Spinal cord (tissue), 10 donors: ENCODE data around the gene LRRC38. TPM values are rescaled to one million over a fixed set of nuclear protein-coding genes. Genes with fewer than 3 reads are reported as not detected.
"Not testable (repeated sequence)": the region's sequence is repeated elsewhere in the genome, so short reads cannot be mapped to it uniquely, and the experiment has no call there.

Experiments
- DNase-seq, 6 donors: peaks; one replicate each; pipeline versions ENCODE4 v3.0.0 to v3.0.0-alpha.2; 2013 to 2015; ENCODE audit warnings: low spot score in 6 of 6, low read depth in 4 of 6
- H3K27ac ChIP-seq: one replicate; pipeline ENCODE4 v1.5.1; 2013; ENCODE audit warnings: low read depth, low read length, control low read depth
- H3K27me3 ChIP-seq: one replicate; pipeline ENCODE4 v1.6.1; 2013; ENCODE audit warnings: low read length; ENCODE audit not compliant: control insufficient read depth, insufficient read depth
- H3K36me3 ChIP-seq: one replicate; pipeline ENCODE4 v1.6.1; 2013; ENCODE audit warnings: low read length; ENCODE audit not compliant: control insufficient read depth, insufficient read depth
- H3K4me1 ChIP-seq: one replicate; pipeline ENCODE4 v1.6.1; 2013; ENCODE audit warnings: low read length; ENCODE audit not compliant: control insufficient read depth, insufficient read depth
- H3K4me3 ChIP-seq: one replicate; pipeline ENCODE4 v1.5.1; 2013; ENCODE audit warnings: low read depth, low read length, control low read depth
- H3K9me3 ChIP-seq: one replicate; pipeline ENCODE4 v1.6.1; 2013; ENCODE audit warnings: low read length; ENCODE audit not compliant: control insufficient read depth, insufficient read depth
- WGBS: methylation state at CpG from one replicate; pipeline ENCODE4 v1.1.5; 2013; ENCODE audit warnings: missing lambda C conversion rate; ENCODE audit not compliant: insufficient coverage; 5-methylcytosine and 5-hydroxymethylcytosine counted together
- polyA plus RNA-seq, 2 donors: library from polyadenylated mRNA; unstranded; fragments of 120-200 nt; gene quantifications; one replicate each; pipeline ENCODE4 v1.2.1, GENCODE V29; 2013; ENCODE audit not compliant: insufficient read length in 2 of 2
- total RNA-seq, 2 donors: library from RNA; depleted of rRNA in 1 of 2; stranded (reverse); fragments of 120-200 nt in 1 of 2; fragments of >200 nt in 1 of 2; gene quantifications; one replicate each; pipeline versions ENCODE4 v1.2.3 to v1.2.4, GENCODE V29; 2013 to 2014
- donor health status: healthy.

LRRC38 gene
- total and polyA plus RNA-seq, 4 donors, result 0.55 to 4.8 (median 2.8) TPM

DNA sequence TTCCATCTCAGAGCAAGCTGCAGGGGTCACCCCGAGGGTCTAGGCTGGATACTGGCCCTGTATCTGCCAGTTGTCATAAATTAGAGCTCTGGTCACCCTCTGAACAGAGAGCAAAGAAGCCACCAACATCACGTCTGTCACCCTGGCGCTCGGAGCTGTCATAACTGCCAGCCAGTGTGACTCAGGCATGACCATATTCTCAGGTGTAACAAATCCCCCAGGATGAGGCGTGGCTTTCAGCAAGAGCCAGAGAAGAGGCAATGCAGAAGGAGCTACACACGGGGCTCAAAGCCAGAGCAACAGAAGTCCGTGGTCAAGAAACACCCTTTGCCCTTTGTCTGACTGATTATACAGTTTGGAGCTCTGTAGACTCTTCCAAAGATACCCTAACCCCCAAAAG is 63.6 kb downstream of the LRRC38 start:
- Histone ChIP-seq H3K4me3 (no peak overlapping the region), H3K36me3 (no peaks in the 10 kb centered on the region), H3K27ac (no peak overlapping the region), H3K9me3 (no peaks in the 10 kb centered on the region), H3K27me3 (no peaks in the 10 kb centered on the region), H3K4me1 (no peaks in the 10 kb centered on the region)
- no peak for DNase-seq
- WGBS, result 79% methylated on average over 6 of the region's 7 CpGs

DNA sequence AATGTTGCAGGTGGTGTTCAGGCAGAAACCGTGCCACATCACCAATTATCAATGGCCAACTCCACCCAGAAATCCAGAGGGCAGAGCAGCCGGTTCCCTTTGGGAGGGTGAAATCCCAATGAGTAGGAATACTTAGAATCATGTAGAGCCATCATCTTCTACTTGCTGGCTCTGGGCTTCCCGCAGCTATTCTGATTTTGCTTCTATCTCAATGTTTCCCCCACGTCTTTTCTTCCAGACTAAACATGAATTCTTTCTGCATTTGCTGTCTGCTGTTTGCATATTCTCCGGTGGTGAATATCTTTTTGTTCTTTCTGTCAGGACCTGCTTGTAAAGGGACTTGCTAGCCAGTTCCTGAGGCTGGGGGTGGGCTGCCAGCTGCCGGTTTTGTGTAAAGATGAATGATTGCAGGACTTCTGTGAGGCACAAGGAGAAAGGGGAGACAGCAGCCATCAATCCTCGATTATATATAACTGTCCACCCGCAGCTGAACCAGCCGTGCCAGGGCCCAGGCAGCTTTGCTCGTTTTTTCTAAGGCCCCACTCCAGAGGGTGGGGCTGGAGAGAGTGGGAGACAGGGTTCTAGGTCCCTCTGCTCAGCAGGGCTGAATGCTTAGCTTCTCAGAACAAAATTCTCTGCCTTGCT is 70.3 kb downstream of the LRRC38 start:
- WGBS, result 0% methylated on average over 1 of the region's 10 CpGs
- no peaks in the 10 kb centered on the region for H3K9me3 ChIP-seq
- H3K27me3 ChIP-seq, result no peaks in the 10 kb centered on the region
- H3K27ac ChIP-seq, result no peak overlapping the region
- H3K36me3 ChIP-seq, result no peaks in the 10 kb centered on the region
- H3K4me3 ChIP-seq, result no peak overlapping the region
- peaks cover 6% of the 10 kb centered on the region for H3K4me1 ChIP-seq
- DNase-seq, result peak in 2 of 6 donors; percentile 30 to 70

- 97% methylated on average over 24 of the region's 49 CpGs for WGBS
- not testable (repeated sequence) for H3K36me3 ChIP-seq, H3K27me3 ChIP-seq, H3K27ac ChIP-seq, H3K9me3 ChIP-seq, DNase-seq, H3K4me3 ChIP-seq, H3K4me1 ChIP-seq
These were observed 74.6 kb downstream of the LRRC38 start for GRCh38 chr1:13439104-13439783.

DNA sequence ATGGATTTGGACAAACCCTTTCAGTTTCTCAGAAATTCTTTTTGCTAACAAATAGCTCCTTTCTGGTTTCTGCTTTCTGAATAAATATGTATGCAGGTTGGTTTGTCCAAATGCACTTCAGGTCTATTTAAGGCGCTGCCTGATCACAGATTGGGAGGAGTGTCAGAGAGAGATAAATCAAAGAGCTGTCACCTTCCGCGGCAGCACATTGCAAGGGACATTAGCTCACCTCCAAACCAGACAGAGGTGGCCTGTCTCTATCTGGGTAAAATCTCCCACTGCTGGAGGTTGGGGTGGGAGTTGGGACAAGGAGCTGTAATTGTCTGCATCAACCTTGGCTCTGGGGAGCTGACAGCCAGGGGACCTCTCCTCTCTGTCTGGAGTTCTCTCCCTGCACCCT is 78.3 kb downstream of the LRRC38 start:
- H3K36me3 ChIP-seq, result no peaks in the 10 kb centered on the region
- no peak overlapping the region for H3K27ac ChIP-seq
- no peak overlapping the region for H3K4me3 ChIP-seq
- H3K27me3 ChIP-seq, result no peaks in the 10 kb centered on the region
- 71% methylated on average over 1 of the region's 3 CpGs for WGBS
- H3K4me1 ChIP-seq, result no peaks in the 10 kb centered on the region
- no peaks in the 10 kb centered on the region for H3K9me3 ChIP-seq
- peak in 1 of 6 donors; percentile 65 for DNase-seq

- not testable (repeated sequence) for H3K9me3 ChIP-seq, H3K4me1 ChIP-seq, H3K27me3 ChIP-seq, H3K36me3 ChIP-seq, H3K27ac ChIP-seq, H3K4me3 ChIP-seq, DNase-seq
- WGBS, result 94% methylated on average over 31 of the region's 32 CpGs
These were observed 80.0 kb downstream of the LRRC38 start for GRCh38 chr1:13433694-13434358.

DNA sequence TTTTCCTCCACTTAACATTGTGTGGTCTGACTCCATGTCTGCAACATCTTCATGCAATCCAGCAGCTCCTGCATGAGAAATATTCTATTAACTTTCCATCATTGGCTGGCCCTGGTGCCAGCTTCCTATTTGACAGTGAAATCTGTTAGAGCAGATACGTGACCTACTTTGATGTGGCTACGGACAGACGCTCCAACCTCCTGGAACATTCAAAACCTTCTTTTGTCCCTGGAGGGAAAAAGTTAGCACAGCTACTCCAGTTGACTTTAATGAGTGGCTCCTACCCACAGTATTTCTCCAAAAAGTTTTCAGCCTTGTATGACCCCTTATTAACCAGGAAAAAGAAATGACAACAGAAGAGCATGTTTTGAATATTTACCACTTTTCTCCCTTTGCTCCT is 81.6 kb downstream of the LRRC38 start:
- no peak overlapping the region for H3K27ac ChIP-seq
- peak in 1 of 6 donors; percentile 10 for DNase-seq
- H3K4me1 ChIP-seq, result no peaks in the 10 kb centered on the region
- no peaks in the 10 kb centered on the region for H3K36me3 ChIP-seq
- WGBS, result 43% methylated on average over 3 of the region's 3 CpGs
- no peaks in the 10 kb centered on the region for H3K9me3 ChIP-seq
- no peak overlapping the region for H3K4me3 ChIP-seq
- no peaks in the 10 kb centered on the region for H3K27me3 ChIP-seq

DNA sequence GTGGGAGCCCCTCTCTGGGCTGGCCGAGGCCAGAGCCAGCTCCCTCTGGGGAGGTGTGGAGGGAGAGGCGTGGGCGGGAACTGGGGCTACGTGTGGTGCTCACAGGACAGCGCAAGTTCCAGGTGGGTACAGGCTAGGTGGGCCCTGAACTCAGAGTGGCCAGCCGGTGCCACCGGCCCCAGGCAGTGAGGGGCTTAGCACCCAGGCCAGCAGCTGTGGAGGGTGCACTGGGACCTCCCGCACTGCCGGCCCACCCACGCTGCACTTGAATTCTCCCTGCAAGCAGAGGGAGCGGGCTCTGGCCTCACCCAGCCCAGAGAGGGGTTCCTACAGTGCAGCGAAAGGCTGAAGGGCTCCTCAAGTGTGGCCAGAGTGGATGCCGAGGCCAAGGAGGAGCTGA is 83.3 kb downstream of the LRRC38 start:
- no peak overlapping the region for H3K4me3 ChIP-seq
- no peaks in the 10 kb centered on the region for H3K36me3 ChIP-seq
- WGBS, result 93% methylated on average over 13 of the region's 13 CpGs
- no peak for DNase-seq
- H3K9me3 ChIP-seq, result no peaks in the 10 kb centered on the region
- H3K4me1 ChIP-seq, result no peaks in the 10 kb centered on the region
- H3K27me3 ChIP-seq, result no peaks in the 10 kb centered on the region
- H3K27ac ChIP-seq, result no peak overlapping the region

Other genes with a start within 250 kb of the LRRC38 start
- gene PRAMEF8, start 228.9 kb downstream of the LRRC38 start, total RNA-seq, result not detected
- not detected for gene PRAMEF8, start 228.9 kb downstream of the LRRC38 start, polyA plus RNA-seq
- not detected for gene PRAMEF33, start 210.5 kb downstream of the LRRC38 start, total RNA-seq
- gene PRAMEF33, start 210.5 kb downstream of the LRRC38 start, polyA plus RNA-seq, result not detected
- gene PRAMEF15, start 198.4 kb downstream of the LRRC38 start, total RNA-seq, result not detected
- not detected for gene PRAMEF15, start 198.4 kb downstream of the LRRC38 start, polyA plus RNA-seq
- gene PRAMEF14, start 166.9 kb downstream of the LRRC38 start, total RNA-seq, result not detected
- not detected for gene PRAMEF14, start 166.9 kb downstream of the LRRC38 start, polyA plus RNA-seq
- not detected for gene PRAMEF19, start 142.1 kb downstream of the LRRC38 start, total RNA-seq
- not detected for gene PRAMEF19, start 142.1 kb downstream of the LRRC38 start, polyA plus RNA-seq
- gene PRAMEF17, start 124.4 kb downstream of the LRRC38 start, total RNA-seq, result not detected
- not detected for gene PRAMEF17, start 124.4 kb downstream of the LRRC38 start, polyA plus RNA-seq
- not detected for gene PRAMEF20, start 103.6 kb downstream of the LRRC38 start, total RNA-seq
- not detected for gene PRAMEF20, start 103.6 kb downstream of the LRRC38 start, polyA plus RNA-seq
- gene PDPN, start 69.8 kb upstream of the LRRC38 start, total RNA-seq, result 10 to 100 TPM; 13.3 to 28.9 TPM
- 10 to 100 TPM; 35.8 to 46.9 TPM for gene PDPN, start 69.8 kb upstream of the LRRC38 start, polyA plus RNA-seq
- 10 to 100 TPM; 23.1 to 40.1 TPM for gene PRDM2, start 186.2 kb upstream of the LRRC38 start, total RNA-seq
- 10 to 100 TPM; 55.7 to 56.3 TPM for gene PRDM2, start 186.2 kb upstream of the LRRC38 start, polyA plus RNA-seq